ENCODE results near the gene EPB41L1.

DNA sequence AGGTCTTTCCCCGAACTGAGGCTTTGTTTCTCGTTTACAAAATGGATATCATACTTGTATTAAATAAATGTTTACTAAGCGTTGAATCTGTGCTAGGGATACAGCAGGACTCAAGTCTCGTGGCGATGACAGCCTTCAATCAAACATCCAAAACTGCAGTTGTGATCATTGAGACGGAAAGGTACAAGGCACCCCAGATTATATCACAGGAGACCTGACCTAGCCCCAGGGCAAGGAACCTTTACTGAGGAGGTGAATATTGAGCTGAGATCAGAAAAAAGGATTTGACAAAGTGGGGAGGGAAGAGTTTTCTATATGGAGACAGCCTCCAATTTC, 82.2 kb downstream of the EPB41L1 start:
- TF ChIP-seq, protein P1, sequence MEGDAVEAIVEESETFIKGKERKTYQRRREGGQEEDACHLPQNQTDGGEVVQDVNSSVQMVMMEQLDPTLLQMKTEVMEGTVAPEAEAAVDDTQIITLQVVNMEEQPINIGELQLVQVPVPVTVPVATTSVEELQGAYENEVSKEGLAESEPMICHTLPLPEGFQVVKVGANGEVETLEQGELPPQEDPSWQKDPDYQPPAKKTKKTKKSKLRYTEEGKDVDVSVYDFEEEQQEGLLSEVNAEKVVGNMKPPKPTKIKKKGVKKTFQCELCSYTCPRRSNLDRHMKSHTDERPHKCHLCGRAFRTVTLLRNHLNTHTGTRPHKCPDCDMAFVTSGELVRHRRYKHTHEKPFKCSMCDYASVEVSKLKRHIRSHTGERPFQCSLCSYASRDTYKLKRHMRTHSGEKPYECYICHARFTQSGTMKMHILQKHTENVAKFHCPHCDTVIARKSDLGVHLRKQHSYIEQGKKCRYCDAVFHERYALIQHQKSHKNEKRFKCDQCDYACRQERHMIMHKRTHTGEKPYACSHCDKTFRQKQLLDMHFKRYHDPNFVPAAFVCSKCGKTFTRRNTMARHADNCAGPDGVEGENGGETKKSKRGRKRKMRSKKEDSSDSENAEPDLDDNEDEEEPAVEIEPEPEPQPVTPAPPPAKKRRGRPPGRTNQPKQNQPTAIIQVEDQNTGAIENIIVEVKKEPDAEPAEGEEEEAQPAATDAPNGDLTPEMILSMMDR (IDR thresholded peaks at IDR 0.05), result no peak
- TF ChIP-seq POLR2AphosphoS5 (IDR thresholded peaks at IDR 0.05) (no peak), EP300 (IDR thresholded peaks at IDR 0.05) (no peak), POLR2A (IDR thresholded peaks at IDR 0.05) (no peak)
